GM12864 (cell line): ENCODE results near the gene MRE11.
A peak's percentile ranks its signal among the peaks of the same experiment; 100 is the strongest.

Experiments used
- DNase-seq: peaks from one replicate; pipeline ENCODE4 v3.0.0-alpha.2; 2011; ENCODE audit warnings: low read depth
- H3K4me3 ChIP-seq: 2 replicates; pipeline ENCODE4 v1.5.1; 2011; ENCODE audit warnings: mild to moderate bottlenecking, low read depth, low read length, control low read depth
- TF ChIP-seq, protein P1 (sequence below): IDR thresholded peaks from 2 replicates; pipeline ENCODE4 v1.5.1; 2011; ENCODE audit warnings: low read depth, mild to moderate bottlenecking, moderate library complexity, low read length, control low read depth, inconsistent platforms; ENCODE audit errors: missing control alignments

MRE11 gene

DNA sequence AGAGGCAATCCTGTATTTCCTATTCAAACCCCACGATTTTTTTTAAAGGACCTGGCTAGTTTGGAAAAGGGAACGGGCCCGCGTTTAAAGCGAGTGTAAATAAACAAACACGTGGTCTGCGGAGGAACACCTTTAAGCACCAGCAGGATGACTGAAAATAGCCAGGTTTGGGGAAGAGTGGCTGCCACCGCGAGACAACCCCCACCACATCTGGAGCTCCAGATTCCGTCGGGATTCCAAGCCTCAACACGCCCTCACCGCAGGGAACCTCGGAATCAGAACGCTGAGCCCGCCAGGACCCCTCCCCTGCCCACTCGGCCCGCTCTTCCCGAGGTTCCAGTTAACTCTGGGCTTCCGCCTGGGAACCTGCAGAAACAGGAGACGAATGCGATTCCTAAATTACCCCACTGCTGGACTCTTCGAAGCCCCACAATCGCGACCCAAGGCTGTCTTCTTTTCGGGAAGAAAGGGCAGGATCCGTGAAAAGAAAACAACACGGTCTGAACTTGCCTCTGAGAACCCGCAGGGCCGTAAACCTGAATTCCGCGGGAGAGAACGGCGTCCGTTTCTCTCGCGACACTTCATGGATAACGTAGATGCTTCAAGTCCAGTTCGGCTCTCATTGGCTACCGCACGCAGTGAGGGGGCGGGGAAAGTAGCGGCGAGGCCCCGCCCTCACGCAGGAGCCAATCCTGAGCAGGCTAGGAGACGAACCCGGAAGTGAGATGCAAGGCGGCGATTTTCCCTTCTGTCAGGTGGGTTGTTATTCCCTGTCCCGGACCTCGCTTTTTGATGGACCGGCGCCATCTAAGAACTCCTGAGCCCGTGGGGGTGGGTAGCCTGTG is at the start of gene MRE11, which contains the start of gene ANKRD49:
Gene MRE11, minus strand, starts transcription at position 564 of the 845 bp plus-strand sequence. CDS start 1,043 bp downstream, outside the sequence.
Gene ANKRD49, plus strand, starts transcription at position 704 of the 845 bp plus-strand sequence. CDS start 2,710 bp downstream, outside the sequence.
- TF ChIP-seq, protein P1, sequence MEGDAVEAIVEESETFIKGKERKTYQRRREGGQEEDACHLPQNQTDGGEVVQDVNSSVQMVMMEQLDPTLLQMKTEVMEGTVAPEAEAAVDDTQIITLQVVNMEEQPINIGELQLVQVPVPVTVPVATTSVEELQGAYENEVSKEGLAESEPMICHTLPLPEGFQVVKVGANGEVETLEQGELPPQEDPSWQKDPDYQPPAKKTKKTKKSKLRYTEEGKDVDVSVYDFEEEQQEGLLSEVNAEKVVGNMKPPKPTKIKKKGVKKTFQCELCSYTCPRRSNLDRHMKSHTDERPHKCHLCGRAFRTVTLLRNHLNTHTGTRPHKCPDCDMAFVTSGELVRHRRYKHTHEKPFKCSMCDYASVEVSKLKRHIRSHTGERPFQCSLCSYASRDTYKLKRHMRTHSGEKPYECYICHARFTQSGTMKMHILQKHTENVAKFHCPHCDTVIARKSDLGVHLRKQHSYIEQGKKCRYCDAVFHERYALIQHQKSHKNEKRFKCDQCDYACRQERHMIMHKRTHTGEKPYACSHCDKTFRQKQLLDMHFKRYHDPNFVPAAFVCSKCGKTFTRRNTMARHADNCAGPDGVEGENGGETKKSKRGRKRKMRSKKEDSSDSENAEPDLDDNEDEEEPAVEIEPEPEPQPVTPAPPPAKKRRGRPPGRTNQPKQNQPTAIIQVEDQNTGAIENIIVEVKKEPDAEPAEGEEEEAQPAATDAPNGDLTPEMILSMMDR: no peak
- DNase-seq: peak; percentile 93
- H3K4me3 ChIP-seq: peak within 1 kb of the TSS; percentile 92

DNA sequence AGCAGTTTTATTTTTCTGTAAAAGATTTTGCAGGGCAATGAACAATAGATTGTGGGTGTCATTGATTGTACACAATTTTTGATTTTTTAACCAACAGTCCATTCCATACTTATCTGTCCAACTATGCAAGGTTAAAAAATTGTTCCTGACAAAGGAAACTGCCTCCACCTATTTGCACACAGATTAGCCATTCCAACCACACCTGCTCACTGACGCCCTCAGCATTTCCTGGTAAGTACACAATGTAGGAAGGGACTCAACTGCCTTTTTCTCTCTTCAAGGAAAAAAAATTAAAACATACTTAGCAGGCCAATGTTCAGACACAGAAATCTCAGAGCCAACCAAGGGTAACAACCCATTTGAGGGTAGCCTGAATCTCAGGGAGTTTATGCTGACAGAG is 45.8 kb upstream of the MRE11 start:
- H3K4me3 ChIP-seq: no peak overlapping the region
- DNase-seq: no peak
- TF ChIP-seq, protein P1: no peak

DNA sequence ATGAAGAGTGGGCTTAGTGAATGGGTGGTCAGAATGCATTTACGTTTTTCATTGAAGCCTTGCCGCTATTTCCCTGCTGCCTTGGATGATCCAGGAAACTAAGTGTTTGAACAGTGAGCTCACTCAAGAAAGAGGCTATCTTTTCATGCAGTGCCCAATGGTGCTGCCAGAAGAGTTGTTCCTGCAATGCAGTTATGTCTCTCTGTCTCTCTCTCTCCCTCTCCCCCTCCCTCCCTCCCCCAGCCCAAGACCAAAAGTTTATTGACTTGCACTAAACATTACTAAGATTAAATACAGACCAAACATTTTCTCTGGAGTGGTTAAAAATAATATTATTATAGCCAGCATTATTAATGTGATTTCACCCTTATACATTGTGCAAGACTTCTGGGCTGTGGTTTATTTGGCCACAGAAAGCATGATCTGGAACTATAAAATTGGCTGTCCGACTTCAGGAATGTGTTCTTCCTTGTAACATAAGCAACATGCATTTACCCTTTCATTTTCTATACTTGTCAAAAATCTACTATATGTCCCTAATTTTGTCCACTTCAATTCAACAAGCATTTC is 43.5 kb upstream of the MRE11 start:
- no peak for DNase-seq
- TF ChIP-seq, protein P1: no peak

DNA sequence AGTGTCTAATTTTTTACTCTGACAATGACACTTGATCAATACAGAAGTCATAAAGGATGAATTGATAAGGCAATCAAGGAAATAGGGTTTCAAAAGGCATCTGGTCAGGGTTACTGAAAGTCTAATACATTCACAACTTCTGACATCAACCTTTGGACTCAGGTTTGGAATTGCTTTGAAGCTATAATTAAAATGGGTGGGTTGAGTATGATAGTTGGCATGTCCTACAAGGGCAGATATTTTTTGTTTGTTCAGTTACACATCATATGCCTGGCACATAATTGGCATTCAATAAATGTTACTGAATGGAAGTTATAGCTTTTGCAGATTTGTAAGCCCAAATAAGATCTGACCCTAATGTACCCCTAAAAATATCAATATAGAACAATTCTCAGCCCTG is 42.7 kb upstream of the MRE11 start:
- no peak overlapping the region for H3K4me3 ChIP-seq
- TF ChIP-seq, protein P1: no peak
- no peak for DNase-seq

More for the DNA sequence above, 43.5 kb upstream of the MRE11 start:
- no peak overlapping the region for H3K4me3 ChIP-seq

DNA sequence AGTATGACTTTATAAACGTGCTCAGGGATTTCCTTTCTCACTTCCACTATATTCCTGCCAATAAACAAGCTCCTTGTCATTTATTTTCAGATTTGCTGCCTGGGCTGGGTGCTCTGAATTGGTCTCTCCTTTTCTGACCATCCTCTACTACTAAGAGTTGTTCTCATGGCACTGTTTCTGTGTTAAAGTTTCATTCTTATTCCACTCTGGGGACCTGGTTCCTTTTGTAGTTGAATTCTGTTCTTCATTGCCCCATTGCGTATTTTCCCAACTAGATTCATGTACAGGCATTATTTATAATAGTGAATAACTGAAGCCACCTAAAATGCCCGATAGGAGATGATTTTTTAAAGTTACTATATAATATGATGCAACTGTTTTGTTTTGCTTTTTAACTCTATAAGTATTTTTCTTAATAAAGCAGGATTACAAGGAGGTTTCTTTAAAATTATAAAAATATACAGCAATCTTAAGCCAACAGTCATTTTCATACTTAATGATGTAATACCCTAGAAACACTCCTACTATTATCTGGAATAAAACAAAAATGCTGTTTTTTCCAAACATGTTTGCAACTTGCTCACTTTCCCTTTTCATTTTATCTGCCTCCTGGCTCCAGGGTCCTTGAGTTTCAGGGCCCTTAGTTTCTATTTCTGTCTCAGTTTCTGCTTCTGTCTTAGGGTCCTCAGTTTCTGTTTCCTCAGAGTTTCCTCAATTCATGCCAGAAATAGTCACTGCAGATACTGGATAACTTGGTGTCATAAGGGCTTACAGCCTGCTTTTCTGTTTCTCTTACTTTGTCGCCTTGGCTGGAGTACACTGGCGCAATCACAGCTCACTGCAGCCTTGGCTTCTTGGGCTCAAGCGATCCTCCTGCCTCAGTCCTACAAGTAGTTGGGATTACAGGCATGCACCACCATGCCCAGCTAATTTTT is 40.3 kb upstream of the MRE11 start:
- TF ChIP-seq, protein P1: no peak

DNA sequence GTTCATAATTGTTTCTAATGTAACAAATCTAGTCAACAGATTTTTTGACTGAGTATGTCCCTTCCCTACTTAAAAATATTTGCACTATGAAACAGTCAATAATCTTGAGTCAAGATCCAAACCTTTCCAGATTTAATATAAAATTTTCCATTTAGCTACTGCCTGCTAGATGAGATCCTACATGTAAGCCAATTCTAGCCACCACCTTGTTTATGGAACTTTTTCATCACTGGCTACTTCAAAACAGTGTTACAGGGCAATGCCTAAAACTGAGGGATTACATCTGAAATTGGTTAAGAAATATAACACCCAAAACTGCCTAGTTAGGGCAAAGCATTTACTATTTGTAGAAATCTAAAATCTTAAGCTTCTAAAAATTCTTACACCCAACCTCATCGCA is 39.6 kb upstream of the MRE11 start:
- H3K4me3 ChIP-seq: no peak overlapping the region
- TF ChIP-seq, protein P1: no peak
- DNase-seq: no peak

More for the DNA sequence above, 40.3 kb upstream of the MRE11 start:
- DNase-seq: no peak
- no peak overlapping the region for H3K4me3 ChIP-seq
